ENCODE results near the gene RPUSD4. TPM values are rescaled to one million over a fixed set of nuclear protein-coding genes. Genes with fewer than 3 reads are reported as not detected.

The RPUSD4 gene
- total RNA-seq, 1 experiment from 2014 or later, result 40.1 TPM

DNA sequence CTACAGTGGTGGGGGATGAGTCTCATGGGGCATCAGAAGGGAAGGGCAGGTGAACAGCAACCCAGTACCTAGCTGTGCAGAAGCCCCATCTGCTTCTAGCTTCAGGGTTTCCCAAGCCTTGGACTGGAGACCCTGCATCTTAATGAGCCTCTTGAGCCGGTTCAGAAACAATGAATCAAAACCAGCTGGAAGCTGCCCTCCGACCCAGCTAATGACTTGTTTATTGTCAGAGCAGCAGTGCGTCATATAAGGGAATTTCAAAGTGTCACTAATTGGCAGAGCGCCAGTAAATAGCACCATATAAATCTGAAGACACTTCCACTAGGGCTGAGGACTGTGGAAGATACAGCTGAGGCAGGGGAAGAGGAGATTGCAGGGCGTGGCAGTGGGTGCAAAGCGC, 57.5 kb downstream of the RPUSD4 start:
- H3K9ac ChIP-seq (ENCODE audit: low read length), result no peak overlapping the region
- ChIA-PET CTCF (interaction anchor here (1.7 kb wide), 1 partner anchor 40 kb away, joined by 4 read pairs; no protein-coding TSS in a partner anchor), RAD21 (ENCODE audit: low non-redundant PET in 1 of 2, low total read pairs in 2 of 2, uncharacterized antibody in 2 of 2, unreplicated experiment in 2 of 2) (no interaction called here), POLR2A (no interaction called here)
- H3K9me2 ChIP-seq (ENCODE audit: insufficient read depth), result no peaks in the 10 kb centered on the region
- DNase-seq (ENCODE audit: low read depth, low spot score) (peak; percentile 10), ATAC-seq (no peak)
- H2AFZ ChIP-seq (ENCODE audit: low read depth, low read length, poor library complexity, severe bottlenecking), result no peak overlapping the region
- TF ChIP-seq EGR1 (IDR thresholded peaks at IDR 0.05; ENCODE audit: low read depth) (no peak), CEBPB (IDR thresholded peaks at IDR 0.05; ENCODE audit: low read depth) (no peak), SIN3A (IDR thresholded peaks at IDR 0.05; ENCODE audit: low read depth) (no peak), ZFX (IDR thresholded peaks at IDR 0.05) (no peak), SP1 (IDR thresholded peaks at IDR 0.05; ENCODE audit: low read depth) (no peak), POLR2A (IDR thresholded peaks at IDR 0.05; ENCODE audit: borderline replicate concordance, extremely low read depth, insufficient read depth, insufficient read length) (no peak), FOSL1 (IDR thresholded peaks at IDR 0.05; ENCODE audit: low read depth) (no peak), EZH2phosphoT487 (IDR thresholded peaks at IDR 0.05; ENCODE audit: borderline replicate concordance) (no peak), ELF1 (IDR thresholded peaks at IDR 0.05; ENCODE audit: borderline replicate concordance, low read depth) (no peak), SRF (IDR thresholded peaks at IDR 0.05; ENCODE audit: low read depth) (no peak), CBX3 (IDR thresholded peaks at IDR 0.05; ENCODE audit: low read depth) (no peak)
- TF ChIP-seq, protein P1, sequence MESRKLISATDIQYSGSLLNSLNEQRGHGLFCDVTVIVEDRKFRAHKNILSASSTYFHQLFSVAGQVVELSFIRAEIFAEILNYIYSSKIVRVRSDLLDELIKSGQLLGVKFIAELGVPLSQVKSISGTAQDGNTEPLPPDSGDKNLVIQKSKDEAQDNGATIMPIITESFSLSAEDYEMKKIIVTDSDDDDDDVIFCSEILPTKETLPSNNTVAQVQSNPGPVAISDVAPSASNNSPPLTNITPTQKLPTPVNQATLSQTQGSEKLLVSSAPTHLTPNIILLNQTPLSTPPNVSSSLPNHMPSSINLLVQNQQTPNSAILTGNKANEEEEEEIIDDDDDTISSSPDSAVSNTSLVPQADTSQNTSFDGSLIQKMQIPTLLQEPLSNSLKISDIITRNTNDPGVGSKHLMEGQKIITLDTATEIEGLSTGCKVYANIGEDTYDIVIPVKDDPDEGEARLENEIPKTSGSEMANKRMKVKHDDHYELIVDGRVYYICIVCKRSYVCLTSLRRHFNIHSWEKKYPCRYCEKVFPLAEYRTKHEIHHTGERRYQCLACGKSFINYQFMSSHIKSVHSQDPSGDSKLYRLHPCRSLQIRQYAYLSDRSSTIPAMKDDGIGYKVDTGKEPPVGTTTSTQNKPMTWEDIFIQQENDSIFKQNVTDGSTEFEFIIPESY (IDR thresholded peaks at IDR 0.05; ENCODE audit: extremely low read depth, insufficient replicate concordance, low read length), result no peak
- TF ChIP-seq, protein P2, sequence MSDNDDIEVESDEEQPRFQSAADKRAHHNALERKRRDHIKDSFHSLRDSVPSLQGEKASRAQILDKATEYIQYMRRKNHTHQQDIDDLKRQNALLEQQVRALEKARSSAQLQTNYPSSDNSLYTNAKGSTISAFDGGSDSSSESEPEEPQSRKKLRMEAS (IDR thresholded peaks at IDR 0.05), result no peak
- TF ChIP-seq, protein P3, sequence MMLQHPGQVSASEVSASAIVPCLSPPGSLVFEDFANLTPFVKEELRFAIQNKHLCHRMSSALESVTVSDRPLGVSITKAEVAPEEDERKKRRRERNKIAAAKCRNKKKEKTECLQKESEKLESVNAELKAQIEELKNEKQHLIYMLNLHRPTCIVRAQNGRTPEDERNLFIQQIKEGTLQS (IDR thresholded peaks at IDR 0.05), result no peak
- TF ChIP-seq, protein P4, sequence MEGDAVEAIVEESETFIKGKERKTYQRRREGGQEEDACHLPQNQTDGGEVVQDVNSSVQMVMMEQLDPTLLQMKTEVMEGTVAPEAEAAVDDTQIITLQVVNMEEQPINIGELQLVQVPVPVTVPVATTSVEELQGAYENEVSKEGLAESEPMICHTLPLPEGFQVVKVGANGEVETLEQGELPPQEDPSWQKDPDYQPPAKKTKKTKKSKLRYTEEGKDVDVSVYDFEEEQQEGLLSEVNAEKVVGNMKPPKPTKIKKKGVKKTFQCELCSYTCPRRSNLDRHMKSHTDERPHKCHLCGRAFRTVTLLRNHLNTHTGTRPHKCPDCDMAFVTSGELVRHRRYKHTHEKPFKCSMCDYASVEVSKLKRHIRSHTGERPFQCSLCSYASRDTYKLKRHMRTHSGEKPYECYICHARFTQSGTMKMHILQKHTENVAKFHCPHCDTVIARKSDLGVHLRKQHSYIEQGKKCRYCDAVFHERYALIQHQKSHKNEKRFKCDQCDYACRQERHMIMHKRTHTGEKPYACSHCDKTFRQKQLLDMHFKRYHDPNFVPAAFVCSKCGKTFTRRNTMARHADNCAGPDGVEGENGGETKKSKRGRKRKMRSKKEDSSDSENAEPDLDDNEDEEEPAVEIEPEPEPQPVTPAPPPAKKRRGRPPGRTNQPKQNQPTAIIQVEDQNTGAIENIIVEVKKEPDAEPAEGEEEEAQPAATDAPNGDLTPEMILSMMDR (IDR thresholded peaks at IDR 0.05 in 2 of 3, conservative IDR thresholded peaks at IDR 0.05 in 1 of 3; ENCODE audit: borderline replicate concordance in 1 of 3, insufficient read depth in 1 of 3, low read depth in 2 of 3, low read length in 2 of 3), result no peak
- no peaks in the 10 kb centered on the region for H3K9me3 ChIP-seq (ENCODE audit: control insufficient read depth in 1 of 2, insufficient read depth in 1 of 2, low read depth in 1 of 2, low read length in 2 of 2)
- no peak overlapping the region for H3K27ac ChIP-seq (ENCODE audit: low read depth, low read length)
- intact Hi-C loops (cut with micrococcal nuclease), result no loop called here
- H3K27me3 ChIP-seq (ENCODE audit: insufficient read depth, low read length), result 0 out of 2 replicates have a peak, but pooled peaks cover 3% of the 10 kb centered on the region
- H3K4me3 ChIP-seq (replicated peaks in 1 of 2; ENCODE audit: low read depth in 1 of 2, low read length in 2 of 2), result no peak overlapping the region
- no peaks in the 10 kb centered on the region for H3K79me2 ChIP-seq (ENCODE audit: insufficient read depth, low read length)
- H4K20me1 ChIP-seq (ENCODE audit: insufficient read depth), result no peaks in the 10 kb centered on the region
- peaks cover 0 to 9% of the 10 kb centered on the region in 2 experiments; a peak in 2 of 4 replicates for H3K4me1 ChIP-seq (ENCODE audit: control insufficient read depth in 1 of 2, insufficient read depth in 2 of 2, low read length in 2 of 2)
- H3K36me3 ChIP-seq (ENCODE audit: control insufficient read depth in 1 of 2, insufficient read depth in 2 of 2, low read length in 2 of 2), result no peaks in the 10 kb centered on the region
- no TSS peak for BruUV-seq (replicated peaks)
- H3K4me2 ChIP-seq (ENCODE audit: low read length), result no peak overlapping the region

All from HCT116 (cell line).